OCI-LY3 (cell line): Measurements from ENCODE around the gene LZTS2.

Experiments
- H2AFZ ChIP-seq: fragments of 200-600, 300-600 bp; shearing (Covaris generic); 2 replicates; pipeline ENCODE4 v1.6.0; 2014; ENCODE audit warnings: antibody characterized with exemption, low read depth, low read length
- H3K27ac ChIP-seq: fragments of 200-600, 300-600 bp; sonication (generic); 2 replicates; pipeline ENCODE4 v1.5.1; 2014; ENCODE audit warnings: mild to moderate bottlenecking, low read length, moderate library complexity, mixed read lengths
- H3K27me3 ChIP-seq: fragments of 200-600, 300-600 bp; sonication (generic); 2 replicates; pipeline ENCODE4 v1.6.1; 2014; ENCODE audit warnings: low read depth, low read length, mixed read lengths
- H3K36me3 ChIP-seq: fragments of 200-600, 300-600 bp; sonication (generic); replicated peaks from 2 replicates; pipeline ENCODE3; 2014; ENCODE audit warnings: low read depth, low read length, mixed read lengths
- H3K4me1 ChIP-seq: fragments of 300-600, 200-600 bp; sonication (generic); 2 replicates; pipeline ENCODE4 v1.6.1; 2014; ENCODE audit warnings: low read length, mixed read lengths
- H3K4me2 ChIP-seq: fragments of 200-600, 300-600 bp; sonication (generic); 2 replicates; pipeline ENCODE4 v1.6.1; 2014; ENCODE audit warnings: low read length, mixed read lengths
- H3K4me3 ChIP-seq: fragments of 300-600, 200-600 bp; sonication (generic); 2 replicates; pipeline ENCODE4 v1.5.1; 2014; ENCODE audit warnings: antibody characterized with exemption, mild to moderate bottlenecking, low read length, moderate library complexity
- H3K79me2 ChIP-seq: fragments of 300-600, 200-600 bp; shearing (Covaris generic); 2 replicates; pipeline ENCODE4 v1.6.1; 2014; ENCODE audit warnings: mild to moderate bottlenecking, low read length, mixed read lengths
- H3K9ac ChIP-seq: fragments of 300-600, 200-600 bp; shearing (Covaris generic); 2 replicates; pipeline ENCODE4 v1.6.0; 2014; ENCODE audit warnings: mild to moderate bottlenecking, low read length, moderate library complexity
- H3K9me3 ChIP-seq: fragments of 200-600, 300-600 bp; shearing (Covaris generic); 2 replicates; pipeline ENCODE4 v1.6.1; 2014; ENCODE audit warnings: low read length, mixed read lengths; ENCODE audit not compliant: insufficient read depth
- H4K20me1 ChIP-seq: fragments of 200-600, 300-600 bp; sonication (generic); 2 replicates; pipeline ENCODE4 v1.6.1; 2016; ENCODE audit warnings: low read length, mixed read lengths; ENCODE audit not compliant: insufficient read depth
- CTCF ChIP-seq: fragments of 200-600, 300-600 bp; sonication (generic); IDR thresholded peaks from 2 replicates; pipeline ENCODE4 v1.5.1; 2014; ENCODE audit warnings: antibody characterized with exemption, low read length, low read depth
- EZH2phosphoT487 ChIP-seq: fragments of 200-600 bp; shearing (Covaris generic); IDR thresholded peaks from 2 replicates; pipeline ENCODE4 v1.6.1; 2018; ENCODE audit warnings: antibody characterized with exemption, mixed run types, low read depth

LZTS2 gene

GRCh38 chr10:100976906-100977305 is 22.7 kb upstream of the LZTS2 start:
- no peak overlapping the region for H3K4me2 ChIP-seq
- no peaks in the 10 kb centered on the region for H4K20me1 ChIP-seq
- no peak overlapping the region for H3K27ac ChIP-seq
- H3K4me1 ChIP-seq: no peaks in the 10 kb centered on the region
- no peaks in the 10 kb centered on the region for H3K36me3 ChIP-seq
- no peak overlapping the region for H3K4me3 ChIP-seq
- no peak overlapping the region for H2AFZ ChIP-seq
- no peaks in the 10 kb centered on the region for H3K27me3 ChIP-seq
- H3K9ac ChIP-seq: no peak overlapping the region
- no peaks in the 10 kb centered on the region for H3K79me2 ChIP-seq
- no peaks in the 10 kb centered on the region for H3K9me3 ChIP-seq
- TF ChIP-seq EZH2phosphoT487 (no peak), CTCF (no peak)

- no peak overlapping the region for H2AFZ ChIP-seq
- H3K9me3 ChIP-seq: no peaks in the 10 kb centered on the region
- H3K36me3 ChIP-seq: no peaks in the 10 kb centered on the region
- H4K20me1 ChIP-seq: no peaks in the 10 kb centered on the region
- H3K79me2 ChIP-seq: no peaks in the 10 kb centered on the region
- no peak overlapping the region for H3K4me3 ChIP-seq
- H3K27ac ChIP-seq: no peak overlapping the region
- H3K4me2 ChIP-seq: no peak overlapping the region
- H3K4me1 ChIP-seq: no peaks in the 10 kb centered on the region
- H3K9ac ChIP-seq: no peak overlapping the region
- no peak for TF ChIP-seq EZH2phosphoT487
- no peak for TF ChIP-seq CTCF
- H3K27me3 ChIP-seq: no peaks in the 10 kb centered on the region
Measured at GRCh38 chr10:100977436-100977835, 22.2 kb upstream of the LZTS2 start.

- no peaks in the 10 kb centered on the region for H3K4me1 ChIP-seq
- no peak for TF ChIP-seq CTCF
- TF ChIP-seq EZH2phosphoT487: no peak
Measured at GRCh38 chr10:100978121-100978900, 21.3 kb upstream of the LZTS2 start.

GRCh38 chr10:100978901-100979195 is 20.8 kb upstream of the LZTS2 start:
- TF ChIP-seq CTCF (no peak), EZH2phosphoT487 (no peak)
- H2AFZ ChIP-seq: no peak overlapping the region

More at GRCh38 chr10:100978121-100978900, 21.3 kb upstream of the LZTS2 start:
- Histone ChIP-seq H3K36me3 (no peaks in the 10 kb centered on the region), H3K9me3 (no peaks in the 10 kb centered on the region), H3K4me2 (no peak overlapping the region), H4K20me1 (no peaks in the 10 kb centered on the region), H3K27ac (no peak overlapping the region), H3K79me2 (no peaks in the 10 kb centered on the region), H3K27me3 (no peaks in the 10 kb centered on the region), H2AFZ (no peak overlapping the region), H3K4me3 (no peak overlapping the region), H3K9ac (no peak overlapping the region)

More at GRCh38 chr10:100978901-100979195, 20.8 kb upstream of the LZTS2 start:
- Histone ChIP-seq H3K9me3 (no peaks in the 10 kb centered on the region), H3K4me3 (no peak overlapping the region), H3K36me3 (no peaks in the 10 kb centered on the region), H3K27ac (no peak overlapping the region), H3K27me3 (no peaks in the 10 kb centered on the region), H3K9ac (no peak overlapping the region), H3K79me2 (no peaks in the 10 kb centered on the region), H3K4me1 (no peaks in the 10 kb centered on the region), H4K20me1 (no peaks in the 10 kb centered on the region), H3K4me2 (no peak overlapping the region)
